Suppressor macrophage (primary cell): ENCODE results near the gene VDR.

Experiments used
- DNase-seq, 4 experiments: peaks; one replicate each; pipeline ENCODE4 v3.0.0-alpha.2; 2020 to 2022

VDR gene

DNA sequence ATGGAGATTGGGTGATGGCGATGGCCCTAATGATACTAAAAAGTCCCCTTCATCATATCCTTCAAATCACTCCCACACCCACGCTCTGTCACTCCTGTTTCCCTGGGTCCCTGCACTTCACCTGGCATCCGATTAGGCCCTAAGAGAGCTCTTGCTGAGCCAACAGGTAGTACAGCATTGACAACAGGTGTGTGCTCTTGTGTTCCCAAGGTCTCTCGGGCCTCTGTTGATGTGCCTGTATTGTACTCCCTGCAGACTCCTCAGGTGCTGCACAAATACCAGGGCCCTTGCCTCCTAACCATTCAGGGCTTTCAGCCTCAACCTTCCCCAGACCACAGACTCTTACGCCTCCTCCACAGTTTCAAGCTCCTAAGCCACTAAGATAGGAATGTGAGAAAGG, 25.8 kb upstream of the VDR start:
- DNase-seq: no peak

DNA sequence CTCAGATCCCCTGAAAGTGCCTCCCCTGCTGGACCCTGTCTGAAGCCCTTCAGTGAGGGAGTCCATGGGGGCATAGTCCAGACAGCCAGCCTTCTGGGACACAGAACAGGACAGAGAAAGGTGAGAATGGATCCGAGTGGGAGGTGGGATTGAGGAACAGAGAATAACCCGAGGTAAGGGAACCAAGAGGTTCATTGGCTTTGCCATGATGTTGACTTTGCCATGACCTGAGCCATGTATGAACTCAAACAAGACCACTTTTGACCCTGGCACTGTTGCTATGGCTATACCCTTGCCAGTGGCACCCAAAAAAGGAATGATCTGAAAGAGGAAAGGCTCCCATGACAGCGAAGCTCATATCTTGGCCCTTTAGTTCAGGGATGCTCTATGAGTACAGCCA, 22.6 kb upstream of the VDR start:
- no peak for DNase-seq

DNA sequence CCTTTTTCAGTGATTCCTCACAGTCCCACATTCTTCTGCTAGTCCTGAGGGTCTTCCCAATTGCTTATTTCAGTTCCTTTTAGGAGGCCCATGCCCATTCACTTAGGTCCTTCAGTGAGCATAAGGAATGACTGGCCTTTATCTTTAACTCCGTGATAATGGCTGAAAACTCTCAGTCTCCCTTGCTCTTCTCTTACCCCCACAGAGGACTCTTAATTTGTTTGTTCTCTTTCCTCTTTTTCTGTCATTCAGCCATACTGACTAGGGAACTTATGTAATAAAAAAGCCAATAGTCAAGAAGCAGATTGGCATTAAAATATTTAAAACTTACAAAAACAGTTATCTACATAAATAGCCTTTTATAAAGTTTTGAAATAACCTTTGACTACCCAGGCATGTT, 17.1 kb upstream of the VDR start:
- DNase-seq: no peak

GRCh38 chr12:47920913-47921312, 16.1 kb upstream of the VDR start:
- DNase-seq: no peak

GRCh38 chr12:47913081-47913480, 8.3 kb upstream of the VDR start:
- DNase-seq: no peak

DNA sequence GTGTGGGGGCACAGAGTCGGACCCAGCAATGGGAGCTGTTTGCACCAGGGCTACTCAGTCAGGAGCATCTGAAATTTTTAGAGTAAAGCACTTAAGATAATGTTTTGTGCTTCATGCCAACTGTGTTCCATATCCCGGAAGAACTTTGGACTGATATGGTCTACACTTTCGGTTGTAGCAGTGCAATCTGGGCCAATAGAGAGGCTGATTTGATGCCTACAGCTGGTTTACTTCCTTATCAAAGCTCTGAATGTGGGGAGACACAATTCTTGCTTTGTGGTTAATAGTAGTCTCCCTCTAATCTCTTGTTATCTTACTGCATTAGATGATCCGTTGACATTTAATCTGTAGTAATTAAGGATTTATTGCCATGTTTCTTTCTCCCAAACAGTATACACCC, 7.8 kb upstream of the VDR start:
- DNase-seq: no peak

- peak in 1 of 4 experiments; percentile 10 for DNase-seq
These were observed 6.2 kb upstream of the VDR start for GRCh38 chr12:47910981-47911380.

GRCh38 chr12:47910486-47910885, 5.7 kb upstream of the VDR start:
- DNase-seq: no peak

GRCh38 chr12:47909839-47910465, 5.2 kb upstream of the VDR start:
- no peak for DNase-seq

DNA sequence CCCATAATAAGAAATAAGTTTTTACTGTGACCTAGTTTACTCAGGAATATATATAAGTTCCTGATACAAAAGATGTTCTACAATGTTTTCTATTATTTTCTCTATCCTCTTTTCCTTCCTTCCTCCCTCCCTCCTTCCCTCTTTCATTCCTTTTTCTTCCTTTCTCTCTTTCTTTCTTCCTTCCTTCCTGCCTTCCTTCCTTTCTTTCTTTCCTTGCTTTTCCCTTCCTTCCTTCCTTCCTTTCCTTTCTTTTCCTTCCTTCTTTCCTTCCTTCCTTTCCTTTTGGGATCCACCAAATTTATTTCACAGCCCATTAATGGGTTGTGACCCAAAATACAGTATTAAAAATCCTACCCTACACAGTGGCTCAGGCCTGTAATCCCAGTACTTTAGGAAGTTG, 3.9 kb upstream of the VDR start:
- no peak for DNase-seq

DNA sequence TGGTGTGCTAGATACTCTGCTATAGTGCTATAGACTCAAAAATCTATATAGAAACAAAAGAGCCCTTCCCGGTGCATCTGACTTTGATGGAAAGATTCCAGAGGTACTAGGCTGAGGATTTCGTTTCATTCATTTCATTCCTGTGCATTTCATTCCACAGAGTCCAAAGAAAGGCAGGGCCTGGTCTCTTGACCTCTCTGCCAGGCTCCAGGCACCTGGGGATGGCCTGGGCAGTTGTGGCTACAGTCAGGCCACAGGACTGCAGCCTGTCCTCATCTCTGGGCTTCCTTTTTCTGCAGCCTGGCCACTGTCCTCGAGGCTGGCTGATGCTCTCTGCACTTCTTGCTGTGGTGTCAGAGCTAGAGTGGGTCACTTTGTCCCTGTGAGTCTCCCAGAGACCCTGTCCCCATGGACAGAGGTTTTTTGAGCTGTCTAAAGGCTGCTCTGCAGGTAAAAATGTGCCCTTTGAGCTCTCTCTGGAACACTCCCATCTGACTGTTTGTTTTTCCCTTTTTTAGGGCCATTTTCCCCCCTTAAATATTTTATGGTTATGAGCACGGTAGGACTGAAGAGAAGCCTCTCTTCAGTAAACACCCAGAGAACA, 3.2 kb upstream of the VDR start:
- DNase-seq: no peak

GRCh38 chr12:47903927-47904712, 674 bp downstream of the VDR start:
- DNase-seq: peak; percentile 71 to 86 (median 82)

- peak in 3 of 4 experiments; percentile 48 to 67 (median 53) for DNase-seq
These were observed 1.6 kb downstream of the VDR start for GRCh38 chr12:47903151-47903611.

- DNase-seq: no peak
These were observed 2.6 kb downstream of the VDR start for GRCh38 chr12:47902131-47902639.

GRCh38 chr12:47901718-47902093, 3.1 kb downstream of the VDR start:
- DNase-seq: no peak

DNA sequence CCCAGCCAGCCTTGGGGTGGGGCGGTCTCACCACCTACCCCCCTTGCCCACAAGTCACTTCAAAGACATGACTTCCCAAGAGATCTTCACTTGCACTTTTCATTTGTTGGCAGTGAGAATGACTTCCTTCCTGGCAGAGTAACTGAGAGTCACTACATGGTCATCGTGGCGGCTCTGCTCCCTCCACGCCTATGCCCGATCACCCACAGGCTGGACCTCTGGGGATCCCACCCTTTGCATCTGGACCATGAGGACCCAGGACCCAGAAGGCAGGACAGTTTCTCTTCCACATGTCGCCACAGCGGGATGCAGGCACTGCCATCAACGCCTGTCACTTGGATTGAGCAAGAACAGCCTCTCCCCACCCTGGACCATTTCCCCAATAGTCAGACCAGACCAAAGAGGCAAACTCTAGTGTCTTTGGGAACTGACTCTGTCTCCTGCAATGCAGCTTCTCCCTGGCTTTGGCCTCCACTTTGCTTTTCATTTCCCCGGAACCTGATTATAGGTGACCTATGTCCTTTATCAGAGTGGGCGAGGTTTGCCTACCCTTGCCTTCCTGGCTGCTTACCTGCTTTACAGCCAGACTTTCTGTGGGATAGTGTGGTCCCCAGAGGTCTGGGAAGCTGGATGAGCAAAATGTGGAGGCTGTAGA, 3.6 kb downstream of the VDR start:
- DNase-seq: peak; percentile 35 to 64 (median 53)

- peak in 3 of 4 experiments; percentile 17 to 46 (median 39) for DNase-seq
These were observed 4.4 kb downstream of the VDR start for GRCh38 chr12:47900131-47901062.

- DNase-seq: no peak
These were observed 5.3 kb downstream of the VDR start for GRCh38 chr12:47899466-47899865.

DNA sequence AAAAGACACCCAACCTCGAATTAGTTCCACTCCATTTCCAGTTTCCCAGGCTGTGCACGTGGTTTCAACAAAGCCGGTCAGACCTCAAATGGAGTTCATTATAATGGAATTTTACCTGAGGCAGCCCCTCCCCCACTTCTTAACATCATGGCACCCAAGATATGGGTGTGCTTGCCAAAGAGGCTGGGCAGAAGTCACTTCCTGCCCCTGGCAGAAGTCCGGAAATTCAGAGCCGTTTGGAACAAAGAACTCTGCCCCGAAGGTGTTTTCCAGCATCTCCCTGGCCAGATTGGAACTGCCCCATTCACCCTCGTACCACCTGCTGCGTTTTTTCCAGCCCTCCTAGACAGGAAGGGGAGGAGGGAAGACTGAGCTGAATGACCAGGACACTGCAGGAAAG, 8.2 kb downstream of the VDR start:
- no peak for DNase-seq

- DNase-seq: no peak
These were observed 8.8 kb downstream of the VDR start for GRCh38 chr12:47896022-47896421.

- DNase-seq: no peak
These were observed 10.1 kb downstream of the VDR start for GRCh38 chr12:47894652-47895051.

DNA sequence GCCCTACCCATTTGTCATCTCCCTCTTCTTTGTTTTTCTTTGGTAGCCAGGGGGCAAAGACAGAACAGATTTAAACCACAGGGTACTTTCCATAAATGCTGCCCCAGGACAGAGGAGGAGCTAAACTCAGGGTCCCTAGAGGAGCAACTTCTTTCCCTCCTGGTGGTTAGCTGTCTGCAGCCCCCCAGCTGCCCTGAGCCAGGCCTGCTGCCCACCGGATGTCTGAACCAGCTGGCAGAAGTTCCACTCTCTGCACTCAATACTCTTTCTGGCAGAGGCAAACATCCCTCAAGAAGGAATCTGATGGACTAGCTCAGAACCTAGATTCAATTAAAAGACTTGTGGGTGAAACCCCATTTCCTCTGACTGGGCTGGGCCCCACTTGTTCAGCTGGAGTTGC, 10.7 kb downstream of the VDR start:
- DNase-seq: no peak
